Hepatocyte (in vitro differentiated cells): ENCODE results near the gene PLEKHA8.

Experiments used
- CTCF ChIP-seq: fragments of 200-600 bp; sonication (generic); IDR thresholded peaks from 2 replicates; pipeline ENCODE4 v1.5.1; 2016; ENCODE audit warnings: antibody characterized with exemption, mild to moderate bottlenecking; ENCODE audit not compliant: poor library complexity
- EZH2 ChIP-seq: fragments of 200-600 bp; sonication (generic); IDR thresholded peaks from 2 replicates; pipeline ENCODE4 v1.6.1; 2016; ENCODE audit warnings: antibody characterized with exemption, mild to moderate bottlenecking, borderline replicate concordance

GRCh38 chr7:30166841-30167235 lies 138.6 kb downstream of the PLEKHA8 start:
- TF ChIP-seq CTCF, result no peak
- no peak for TF ChIP-seq EZH2
